ENCODE results near the gene ZBTB16.

Gene ZBTB16

GRCh38 chr11:114074546-114075343 is 15.2 kb downstream of the ZBTB16 start:
- no peak overlapping the region for H3K4me3 ChIP-seq
- no peaks in the 10 kb centered on the region for H3K36me3 ChIP-seq (ENCODE audit: insufficient read depth, low read length)
- H3K9ac ChIP-seq (ENCODE audit: insufficient read length) = no peak overlapping the region
- no peak for TF ChIP-seq FOXP2 (optimal IDR thresholded peaks at IDR 0.05; ENCODE audit: control extremely low read depth, extremely low read length, insufficient read depth)
- TF ChIP-seq POLR2AphosphoS5 (IDR thresholded peaks at IDR 0.05; ENCODE audit: borderline replicate concordance, low read depth, low read length) = no peak
- no peak for TF ChIP-seq EZH2 (IDR thresholded peaks at IDR 0.05)
- no peak for DNase-seq (ENCODE audit: low read depth, low spot score)
- H3K9me3 ChIP-seq (ENCODE audit: low read depth, low read length) = no peaks in the 10 kb centered on the region
- no peak overlapping the region for H3K27ac ChIP-seq

GRCh38 chr11:114075344-114075610 is 15.8 kb downstream of the ZBTB16 start:
- no peaks in the 10 kb centered on the region for H3K9me3 ChIP-seq (ENCODE audit: low read depth, low read length)
- no peak overlapping the region for H3K4me3 ChIP-seq
- no peak overlapping the region for H3K9ac ChIP-seq (ENCODE audit: insufficient read length)
- H3K36me3 ChIP-seq (ENCODE audit: insufficient read depth, low read length) = no peaks in the 10 kb centered on the region
- no peak for DNase-seq (ENCODE audit: low read depth, low spot score)
- no peak for TF ChIP-seq EZH2 (IDR thresholded peaks at IDR 0.05)
- no peak for TF ChIP-seq POLR2AphosphoS5 (IDR thresholded peaks at IDR 0.05; ENCODE audit: borderline replicate concordance, low read depth, low read length)
- TF ChIP-seq FOXP2 (optimal IDR thresholded peaks at IDR 0.05; ENCODE audit: control extremely low read depth, extremely low read length, insufficient read depth) = no peak
- no peak overlapping the region for H3K27ac ChIP-seq

GRCh38 chr11:114075891-114076441 is 16.5 kb downstream of the ZBTB16 start:
- TF ChIP-seq FOXP2 (optimal IDR thresholded peaks at IDR 0.05; ENCODE audit: control extremely low read depth, extremely low read length, insufficient read depth) = no peak
- no peak for TF ChIP-seq POLR2AphosphoS5 (IDR thresholded peaks at IDR 0.05; ENCODE audit: borderline replicate concordance, low read depth, low read length)
- TF ChIP-seq EZH2 (IDR thresholded peaks at IDR 0.05) = no peak
- no peaks in the 10 kb centered on the region for H3K36me3 ChIP-seq (ENCODE audit: insufficient read depth, low read length)
- DNase-seq (ENCODE audit: low read depth, low spot score) = no peak
- no peak overlapping the region for H3K9ac ChIP-seq (ENCODE audit: insufficient read length)
- no peak overlapping the region; the same call in 1 of the 2 replicates for H3K27ac ChIP-seq
- peak overlapping the region; percentile 66 for H3K4me3 ChIP-seq
- no peaks in the 10 kb centered on the region for H3K9me3 ChIP-seq (ENCODE audit: low read depth, low read length)

- Histone ChIP-seq H3K9me3 (ENCODE audit: low read depth, low read length) (no peaks in the 10 kb centered on the region), H3K36me3 (ENCODE audit: insufficient read depth, low read length) (no peaks in the 10 kb centered on the region), H3K4me3 (peak overlapping the region; percentile 66), H3K27ac (peak overlapping the region; percentile 66; the same call in 1 of the 2 replicates), H3K9ac (ENCODE audit: insufficient read length) (no peak overlapping the region)
- TF ChIP-seq EZH2 (IDR thresholded peaks at IDR 0.05) (no peak), POLR2AphosphoS5 (IDR thresholded peaks at IDR 0.05; ENCODE audit: borderline replicate concordance, low read depth, low read length) (peak; percentile 71; the same call in 1 of the 2 replicates), FOXP2 (optimal IDR thresholded peaks at IDR 0.05; ENCODE audit: control extremely low read depth, extremely low read length, insufficient read depth) (peak; percentile 11)
- peak; percentile 84 for DNase-seq (ENCODE audit: low read depth, low spot score)
These were observed 17.4 kb downstream of the ZBTB16 start for GRCh38 chr11:114076921-114077331.

- no peaks in the 10 kb centered on the region for H3K9me3 ChIP-seq (ENCODE audit: low read depth, low read length)
- no peak for DNase-seq (ENCODE audit: low read depth, low spot score)
- H3K36me3 ChIP-seq (ENCODE audit: insufficient read depth, low read length) = no peaks in the 10 kb centered on the region
- TF ChIP-seq EZH2 (IDR thresholded peaks at IDR 0.05) (no peak), FOXP2 (optimal IDR thresholded peaks at IDR 0.05; ENCODE audit: control extremely low read depth, extremely low read length, insufficient read depth) (no peak), POLR2AphosphoS5 (IDR thresholded peaks at IDR 0.05; ENCODE audit: borderline replicate concordance, low read depth, low read length) (no peak)
- H3K9ac ChIP-seq (ENCODE audit: insufficient read length) = no peak overlapping the region
- H3K27ac ChIP-seq = no peak overlapping the region
- peak overlapping the region; percentile 66; the same call in 1 of the 2 replicates for H3K4me3 ChIP-seq
These were observed 18.2 kb downstream of the ZBTB16 start for GRCh38 chr11:114077482-114078305.

- H3K36me3 ChIP-seq (ENCODE audit: insufficient read depth, low read length) = no peaks in the 10 kb centered on the region
- DNase-seq (ENCODE audit: low read depth, low spot score) = no peak
- no peak for TF ChIP-seq FOXP2 (optimal IDR thresholded peaks at IDR 0.05; ENCODE audit: control extremely low read depth, extremely low read length, insufficient read depth)
- TF ChIP-seq POLR2AphosphoS5 (IDR thresholded peaks at IDR 0.05; ENCODE audit: borderline replicate concordance, low read depth, low read length) = no peak
- TF ChIP-seq EZH2 (IDR thresholded peaks at IDR 0.05) = no peak
- no peak overlapping the region for H3K27ac ChIP-seq
- H3K4me3 ChIP-seq = no peak overlapping the region
- H3K9me3 ChIP-seq (ENCODE audit: low read depth, low read length) = no peaks in the 10 kb centered on the region
- no peak overlapping the region for H3K9ac ChIP-seq (ENCODE audit: insufficient read length)
These were observed 18.9 kb downstream of the ZBTB16 start for GRCh38 chr11:114078423-114078822.

- no peaks in the 10 kb centered on the region for H3K9me3 ChIP-seq (ENCODE audit: low read depth, low read length)
- no peak overlapping the region for H3K9ac ChIP-seq (ENCODE audit: insufficient read length)
- no peak overlapping the region for H3K27ac ChIP-seq
- no peak overlapping the region for H3K4me3 ChIP-seq
- TF ChIP-seq POLR2AphosphoS5 (IDR thresholded peaks at IDR 0.05; ENCODE audit: borderline replicate concordance, low read depth, low read length) (no peak), FOXP2 (optimal IDR thresholded peaks at IDR 0.05; ENCODE audit: control extremely low read depth, extremely low read length, insufficient read depth) (no peak), EZH2 (IDR thresholded peaks at IDR 0.05) (no peak)
- no peaks in the 10 kb centered on the region for H3K36me3 ChIP-seq (ENCODE audit: insufficient read depth, low read length)
- no peak for DNase-seq (ENCODE audit: low read depth, low spot score)
These were observed 20.1 kb downstream of the ZBTB16 start for GRCh38 chr11:114079511-114080065.

GRCh38 chr11:114080219-114080618 is 20.7 kb downstream of the ZBTB16 start:
- Histone ChIP-seq H3K9me3 (ENCODE audit: low read depth, low read length) (no peaks in the 10 kb centered on the region), H3K4me3 (no peak overlapping the region), H3K27ac (no peak overlapping the region), H3K9ac (ENCODE audit: insufficient read length) (no peak overlapping the region), H3K36me3 (ENCODE audit: insufficient read depth, low read length) (no peaks in the 10 kb centered on the region)
- peak; percentile 45 for DNase-seq (ENCODE audit: low read depth, low spot score)
- TF ChIP-seq EZH2 (IDR thresholded peaks at IDR 0.05) = no peak
- TF ChIP-seq FOXP2 (optimal IDR thresholded peaks at IDR 0.05; ENCODE audit: control extremely low read depth, extremely low read length, insufficient read depth) = no peak
- no peak for TF ChIP-seq POLR2AphosphoS5 (IDR thresholded peaks at IDR 0.05; ENCODE audit: borderline replicate concordance, low read depth, low read length)
